ENCODE data around the gene C19orf25.

The C19orf25 gene

GRCh38 chr19:1438933-1439354 lies 40.1 kb downstream of the C19orf25 start:
- peaks cover 51% of the 10 kb centered on the region for H3K36me3 ChIP-seq (replicated peaks)
- no peak for DNase-seq
- in situ Hi-C loops (cut with HindIII; ENCODE audit: low pct_ligation_motif_present, low sequenced_read_pairs), result no loop called here
- peak overlapping the region; percentile 89 for H3K4me3 ChIP-seq (ENCODE audit: low read depth, low read length)
- TF ChIP-seq CTCF (IDR thresholded peaks at IDR 0.05; ENCODE audit: low read depth, low read length, missing control alignments), result no peak
- no peaks in the 10 kb centered on the region for H3K27me3 ChIP-seq (replicated peaks)
- H3K27ac ChIP-seq, result peak overlapping the region; percentile 93

- TF ChIP-seq CTCF (IDR thresholded peaks at IDR 0.05; ENCODE audit: low read depth, low read length, missing control alignments), result peak; percentile 96
- Histone ChIP-seq H3K27ac (peak within 1 kb of the TSS; percentile 93), H3K4me3 (ENCODE audit: low read depth, low read length) (peak within 1 kb of the TSS; percentile 89), H3K36me3 (replicated peaks) (peaks cover 55% of the 10 kb centered on the region), H3K27me3 (replicated peaks) (no peaks in the 10 kb centered on the region)
- peak; percentile 85 for DNase-seq
- in situ Hi-C loops (cut with HindIII; ENCODE audit: low pct_ligation_motif_present, low sequenced_read_pairs), result no loop called here
Measured at GRCh38 chr19:1438035-1438932, 40.7 kb downstream of the C19orf25 start, which contains the start of gene RPS15. TSS of gene RPS15 (plus strand) at chr19:1438396. CDS start at chr19:1438426, 30 bp downstream.

DNA sequence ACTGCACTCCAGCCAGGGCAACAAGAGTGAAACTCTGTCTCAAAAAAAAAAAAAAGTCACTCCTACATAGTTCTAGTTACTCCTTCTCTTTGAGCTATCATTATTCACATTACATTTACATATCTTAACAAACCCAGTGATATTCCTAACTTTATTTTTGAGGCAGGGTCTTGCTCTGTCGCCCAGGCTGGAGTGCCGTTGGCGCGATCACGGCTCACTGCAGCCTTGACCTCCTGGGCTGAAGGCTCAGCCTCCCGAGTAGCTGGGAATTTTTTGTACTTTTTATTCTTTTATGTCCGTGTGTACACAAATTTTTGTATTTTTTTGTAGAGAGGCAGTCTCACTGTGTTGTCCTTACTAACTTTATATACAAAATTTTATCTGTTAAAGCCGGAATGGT lies 41.4 kb downstream of the C19orf25 start:
- Histone ChIP-seq H3K36me3 (replicated peaks) (peaks cover 57% of the 10 kb centered on the region), H3K27ac (peak overlapping the region; percentile 93), H3K27me3 (replicated peaks) (no peaks in the 10 kb centered on the region), H3K4me3 (ENCODE audit: low read depth, low read length) (no peak overlapping the region)
- TF ChIP-seq CTCF (IDR thresholded peaks at IDR 0.05; ENCODE audit: low read depth, low read length, missing control alignments), result no peak
- in situ Hi-C loops (cut with HindIII; ENCODE audit: low pct_ligation_motif_present, low sequenced_read_pairs), result no loop called here
- DNase-seq, result no peak

DNA sequence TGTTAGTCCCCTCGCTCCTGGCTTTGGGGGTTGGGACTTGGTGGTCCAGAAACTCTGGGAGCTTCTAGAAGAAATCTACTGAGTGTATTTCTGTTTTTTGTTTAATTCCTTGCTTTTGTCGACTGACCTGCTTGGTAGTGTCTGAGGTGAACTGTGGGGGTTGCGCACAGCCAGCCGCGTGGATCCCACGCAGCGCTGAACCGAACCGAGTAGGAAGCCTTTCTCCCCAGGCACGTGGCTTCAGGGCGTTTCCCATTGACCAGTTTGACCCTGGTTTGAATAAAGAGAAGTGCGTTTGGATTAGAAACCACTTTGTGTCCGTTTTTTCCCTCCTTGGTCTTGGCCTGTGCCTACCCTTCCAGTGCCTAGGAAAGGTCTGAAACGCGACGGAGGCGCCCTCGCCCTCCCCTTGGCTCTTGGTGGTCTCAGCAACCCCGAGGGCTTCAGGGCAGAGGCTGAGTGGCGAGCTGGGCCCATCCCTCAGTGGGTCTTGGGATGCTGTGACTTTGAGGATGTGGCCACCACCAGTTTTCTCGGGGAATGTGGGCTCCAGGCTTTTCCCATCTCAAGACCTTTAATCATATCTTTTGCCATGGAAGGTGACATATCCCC lies 43.5 kb downstream of the C19orf25 start:
- Histone ChIP-seq H3K27me3 (replicated peaks) (no peaks in the 10 kb centered on the region), H3K27ac (no peak overlapping the region), H3K36me3 (replicated peaks) (peaks cover 54% of the 10 kb centered on the region), H3K4me3 (ENCODE audit: low read depth, low read length) (no peak overlapping the region)
- no peak for DNase-seq
- in situ Hi-C loops (cut with HindIII; ENCODE audit: low pct_ligation_motif_present, low sequenced_read_pairs), result no loop called here
- TF ChIP-seq CTCF (IDR thresholded peaks at IDR 0.05; ENCODE audit: low read depth, low read length, missing control alignments), result no peak

DNA sequence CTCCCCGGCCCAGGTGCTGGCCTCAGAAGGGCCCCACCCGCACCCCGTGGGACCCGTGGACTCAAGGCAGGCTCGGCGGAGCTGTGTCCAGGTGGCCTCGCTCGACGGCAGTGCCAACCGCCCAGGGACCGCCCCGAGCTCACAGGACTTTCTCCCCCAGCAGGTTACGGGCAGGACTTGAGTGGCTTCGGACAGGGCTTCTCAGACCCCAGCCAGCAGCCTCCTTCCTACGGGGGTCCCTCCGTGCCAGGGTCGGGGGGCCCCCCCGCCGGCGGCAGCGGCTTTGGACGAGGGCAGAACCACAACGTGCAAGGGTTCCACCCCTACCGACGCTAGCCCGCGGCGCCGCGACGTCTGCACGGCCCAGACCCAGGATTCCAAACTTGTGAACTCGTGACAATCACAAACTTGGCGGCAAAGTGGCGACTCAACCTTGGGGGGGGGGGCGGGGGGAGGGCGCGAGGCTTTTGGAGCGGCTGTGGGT lies 44.4 kb downstream of the C19orf25 start:
- DNase-seq, result no peak
- Histone ChIP-seq H3K27me3 (replicated peaks) (no peaks in the 10 kb centered on the region), H3K4me3 (ENCODE audit: low read depth, low read length) (no peak overlapping the region), H3K27ac (no peak overlapping the region), H3K36me3 (replicated peaks) (peaks cover 53% of the 10 kb centered on the region)
- in situ Hi-C loops (cut with HindIII; ENCODE audit: low pct_ligation_motif_present, low sequenced_read_pairs), result no loop called here
- TF ChIP-seq CTCF (IDR thresholded peaks at IDR 0.05; ENCODE audit: low read depth, low read length, missing control alignments), result no peak
